K562 (cell line): ENCODE measurements around the gene RTCA. TPM values are rescaled to one million over a fixed set of nuclear protein-coding genes. Genes with fewer than 3 reads are reported as not detected.

ENCODE experiments used
- BACH1 ChIP-seq: fragments of 200-800 bp; sonication (Bioruptor generic); IDR thresholded peaks from 2 replicates; pipeline ENCODE4 v1.6.1; 2016; ENCODE audit warnings: missing genetic modification characterization, missing compliant biosample characterization
- BRF1 ChIP-seq: IDR thresholded peaks from 3 replicates; pipeline ENCODE4 v1.6.1; 2011; ENCODE audit warnings: borderline replicate concordance, mild to moderate bottlenecking; ENCODE audit not compliant: insufficient read length; ENCODE audit errors: extremely low read depth
- COPS2 ChIP-seq: fragments of 450-650 bp; conservative IDR thresholded peaks from 2 replicates; pipeline ENCODE4 v1.6.1; 2016; ENCODE audit warnings: mild to moderate bottlenecking, moderate library complexity
- DLX4 ChIP-seq: fragments of 250-450 bp; sonication (Bioruptor Pico); IDR thresholded peaks from 2 replicates; pipeline ENCODE4 v1.6.1; 2021; ENCODE audit warnings: mild to moderate bottlenecking
- ESRRB ChIP-seq: fragments of 250-450 bp; sonication (Bioruptor Pico); IDR thresholded peaks from 2 replicates; pipeline ENCODE4 v1.5.0; 2020; ENCODE audit warnings: mild to moderate bottlenecking, moderate library complexity, borderline replicate concordance
- MBD2 ChIP-seq: sonication (generic); IDR thresholded peaks from 2 replicates; pipeline ENCODE4 v1.6.1; 2016; ENCODE audit warnings: low read depth, borderline replicate concordance
- MNT ChIP-seq, 2 experiments: fragments of 450-650 bp; conservative IDR thresholded peaks; 2 replicates each; pipeline ENCODE4 v1.6.1; 2017; ENCODE audit warnings: mild to moderate bottlenecking in 2 of 2, moderate library complexity in 2 of 2
- MTA3 ChIP-seq: fragments of 450-650 bp; formaldehyde crosslinking; IDR thresholded peaks from 2 replicates; pipeline ENCODE4 v1.6.1; 2017; ENCODE audit warnings: mild to moderate bottlenecking, borderline replicate concordance
- NFIX ChIP-seq: fragments of 250-450 bp; sonication (Bioruptor Pico); IDR thresholded peaks from 2 replicates; pipeline ENCODE4 v1.4.0; 2020; ENCODE audit warnings: low read depth, mild to moderate bottlenecking, moderate library complexity
- POLR2A ChIP-seq: fragments of 450-650 bp; conservative IDR thresholded peaks from 2 replicates; pipeline ENCODE4 v1.6.1; 2016
- PRMT5 ChIP-seq: sonication (generic); formaldehyde crosslinking; IDR thresholded peaks from 2 replicates; pipeline ENCODE4 v1.5.0; 2020; ENCODE audit warnings: missing genetic modification reagents
- PURB ChIP-seq: sonication (generic); formaldehyde crosslinking; IDR thresholded peaks from 2 replicates; pipeline ENCODE4 v1.9.0; 2021; ENCODE audit warnings: low read depth, mild to moderate bottlenecking, missing genetic modification reagents
- RBM17 ChIP-seq: fragments of 200-400 bp; formaldehyde crosslinking; IDR thresholded peaks from 2 replicates; pipeline ENCODE4 v1.6.1; 2017; ENCODE audit warnings: low read depth, mild to moderate bottlenecking, low read length, borderline replicate concordance
- SIN3A ChIP-seq, 2 experiments: fragments of 150-350 bp in 1 of 2; IDR thresholded peaks; 2 replicates each; pipeline ENCODE4 v1.6.1; 2011 to 2016; ENCODE audit warnings: borderline replicate concordance in 2 of 2, low read depth in 2 of 2, low read length in 2 of 2, mild to moderate bottlenecking in 2 of 2, moderate library complexity in 2 of 2; ENCODE audit not compliant: control insufficient read depth in 1 of 2
- SMAD3 ChIP-seq: fragments of 450-650 bp; formaldehyde crosslinking; conservative IDR thresholded peaks from 2 replicates; pipeline ENCODE4 v1.4.0; 2020; ENCODE audit warnings: mild to moderate bottlenecking
- TAF1 ChIP-seq: IDR thresholded peaks from 2 replicates; pipeline ENCODE4 v1.6.1; 2011; ENCODE audit warnings: mild to moderate bottlenecking, low read length, moderate library complexity; ENCODE audit not compliant: insufficient read depth, control insufficient read depth, severe bottlenecking; ENCODE audit errors: extremely low read depth
- TBP ChIP-seq: optimal IDR thresholded peaks from 2 replicates; pipeline ENCODE3; 2011; ENCODE audit warnings: low read depth, low read length, improper control_type of control experiment
- ZNF146 ChIP-seq: IDR thresholded peaks from one replicate; pipeline ENCODE4 v1.6.1; 2018; ENCODE audit warnings: missing compliant biosample characterization; ENCODE audit not compliant: unreplicated experiment
- ZNF395 ChIP-seq: fragments of 200-800 bp; sonication (Bioruptor generic); IDR thresholded peaks from 2 replicates; pipeline ENCODE4 v1.6.1; 2017; ENCODE audit warnings: missing genetic modification characterization, missing compliant biosample characterization
- polyA plus RNA-seq, 8 experiments: library from polyadenylated mRNA; depleted of rRNA in 4 of 8; stranded (reverse) in 5 of 8; unstranded in 3 of 8; fragments of >200 nt; fragmentation: Nextera tagmentation in 2 of 8; fragmentation: Illumina TruSeq in 1 of 8; extraction: Ambion mirVana in 2 of 8; extraction: Trizol in 1 of 8; gene quantifications; 2 replicates each; pipeline versions ENCODE4 v1.2.1 to v1.2.3, GENCODE V29; 2011 to 2014; ENCODE audit warnings: inconsistent platforms in 1 of 8, missing spikeins in 1 of 8
- total RNA-seq, 7 experiments: library from RNA; depleted of rRNA in 6 of 7; stranded (reverse); fragments of >200 nt in 6 of 7; fragmentation: Illumina TruSeq in 2 of 7; extraction: Trizol in 2 of 7; gene quantifications; 2 replicates each; pipeline versions ENCODE4 v1.2.1 to v1.2.3, GENCODE V29; 2011 to 2021; ENCODE audit warnings: low replicate concordance in 1 of 7
- TF ChIP-seq, protein P1 (sequence below): fragments of 200-400 bp; formaldehyde crosslinking; IDR thresholded peaks from 2 replicates; pipeline ENCODE4 v1.6.1; 2017; ENCODE audit warnings: mild to moderate bottlenecking, low read depth, low read length, moderate library complexity
- TF ChIP-seq, protein P2 (sequence below): sonication (generic); formaldehyde crosslinking; IDR thresholded peaks from 2 replicates; pipeline ENCODE4 v1.8.0; 2022; ENCODE audit warnings: mild to moderate bottlenecking, missing genetic modification reagents

RTCA gene
- total and polyA plus RNA-seq, 9 of the 15 experiments (the other 6 are each of a cell fraction or from before 2014, with no cell fraction given) = 11.6 to 57.2 (median 43.2) TPM

GRCh38 chr1:100265931-100266740 is at the start of gene RTCA (continued):
- peak; percentile 8; the same call in 1 of the 2 replicates for TF ChIP-seq ZNF395 (CRISPR knock-in tag)
- TF ChIP-seq TBP = peak; percentile 81
- TF ChIP-seq, protein P1, sequence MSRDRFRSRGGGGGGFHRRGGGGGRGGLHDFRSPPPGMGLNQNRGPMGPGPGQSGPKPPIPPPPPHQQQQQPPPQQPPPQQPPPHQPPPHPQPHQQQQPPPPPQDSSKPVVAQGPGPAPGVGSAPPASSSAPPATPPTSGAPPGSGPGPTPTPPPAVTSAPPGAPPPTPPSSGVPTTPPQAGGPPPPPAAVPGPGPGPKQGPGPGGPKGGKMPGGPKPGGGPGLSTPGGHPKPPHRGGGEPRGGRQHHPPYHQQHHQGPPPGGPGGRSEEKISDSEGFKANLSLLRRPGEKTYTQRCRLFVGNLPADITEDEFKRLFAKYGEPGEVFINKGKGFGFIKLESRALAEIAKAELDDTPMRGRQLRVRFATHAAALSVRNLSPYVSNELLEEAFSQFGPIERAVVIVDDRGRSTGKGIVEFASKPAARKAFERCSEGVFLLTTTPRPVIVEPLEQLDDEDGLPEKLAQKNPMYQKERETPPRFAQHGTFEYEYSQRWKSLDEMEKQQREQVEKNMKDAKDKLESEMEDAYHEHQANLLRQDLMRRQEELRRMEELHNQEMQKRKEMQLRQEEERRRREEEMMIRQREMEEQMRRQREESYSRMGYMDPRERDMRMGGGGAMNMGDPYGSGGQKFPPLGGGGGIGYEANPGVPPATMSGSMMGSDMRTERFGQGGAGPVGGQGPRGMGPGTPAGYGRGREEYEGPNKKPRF = no peak
- TF ChIP-seq POLR2A = peak; percentile 89
- no peak for TF ChIP-seq SMAD3 (CRISPR knock-in tag)
- peak; percentile 87 for TF ChIP-seq TAF1
- TF ChIP-seq ZNF146 (CRISPR knock-in tag) = no peak
- TF ChIP-seq BRF1 = no peak
- 0 out of 4 replicates have a peak, but pooled peaks of 1 of the 2 experiments have one; percentile 65 for TF ChIP-seq SIN3A (IDR thresholded peaks at IDR 0.05; ENCODE audit: borderline replicate concordance in 2 of 2, control insufficient read depth in 1 of 2, low read depth in 2 of 2, low read length in 2 of 2)
- peak in 1 of 2 experiments; percentile 25; a peak in 2 of 4 replicates for TF ChIP-seq MNT (conservative IDR thresholded peaks at IDR 0.05)
- TF ChIP-seq MBD2 = 0 out of 2 replicates have a peak, but pooled peaks have one; percentile 23
- no peak for TF ChIP-seq MTA3
- TF ChIP-seq NFIX (CRISPR knock-in tag) = no peak
- TF ChIP-seq COPS2 = no peak
- no peak for TF ChIP-seq PRMT5 (CRISPR knock-in tag)
- TF ChIP-seq ESRRB (CRISPR knock-in tag) = no peak
- TF ChIP-seq BACH1 = no peak
- TF ChIP-seq, protein P2, sequence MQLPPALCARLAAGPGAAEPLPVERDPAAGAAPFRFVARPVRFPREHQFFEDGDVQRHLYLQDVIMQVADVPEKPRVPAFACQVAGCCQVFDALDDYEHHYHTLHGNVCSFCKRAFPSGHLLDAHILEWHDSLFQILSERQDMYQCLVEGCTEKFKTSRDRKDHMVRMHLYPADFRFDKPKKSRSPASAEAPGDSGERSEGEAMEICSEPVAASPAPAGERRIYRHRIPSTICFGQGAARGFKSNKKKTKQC (CRISPR knock-in tag) = peak; percentile 30; the same call in 1 of the 2 replicates
- TF ChIP-seq PURB (CRISPR knock-in tag) = no peak
- no peak for TF ChIP-seq DLX4
- TF ChIP-seq RBM17 = no peak
